Kidney (tissue), 14 donors: ENCODE measurements around the gene HOXA4. TPM values are rescaled to one million over a fixed set of nuclear protein-coding genes. Genes with fewer than 3 reads are reported as not detected.
A peak's percentile ranks its signal among the peaks of the same experiment; 100 is the strongest.

Experiments used
- DNase-seq, 5 donors: peaks; one replicate each; pipeline ENCODE4 v3.0.0-alpha.2; 2013 to 2020
- FAIRE-seq: peaks from 2 replicates; lab custom pipeline; 2012; peaks lifted over from hg19 to GRCh38; lab: Jason Lieb, UNC
- H3K27ac ChIP-seq, 2 donors: one replicate each; pipeline ENCODE4 v1.7.0; 2013; ENCODE audit warnings: low read depth in 2 of 2, low read length in 2 of 2, inconsistent platforms in 1 of 2
- H3K27me3 ChIP-seq: one replicate; pipeline ENCODE4 v1.7.1; 2013; ENCODE audit warnings: low read length, inconsistent platforms; ENCODE audit not compliant: control insufficient read depth, insufficient read depth
- H3K36me3 ChIP-seq, 3 donors: one replicate each; pipeline versions ENCODE4 v1.7.0 to v1.7.1; 2013; ENCODE audit warnings: low read length in 3 of 3, control low read depth in 1 of 3, inconsistent platforms in 1 of 3; ENCODE audit not compliant: insufficient read depth in 3 of 3, control insufficient read depth in 2 of 3
- H3K4me1 ChIP-seq, 3 donors: one replicate each; pipeline versions ENCODE4 v1.7.0 to v1.7.1; 2013; ENCODE audit warnings: low read length in 3 of 3, inconsistent platforms in 1 of 3, low read depth in 1 of 3; ENCODE audit not compliant: control insufficient read depth in 2 of 3, insufficient read depth in 2 of 3
- H3K4me3 ChIP-seq, 3 donors: one replicate each; pipeline versions ENCODE4 v1.7.0 to v1.8.1; 2013; ENCODE audit warnings: low read length in 3 of 3, control low read depth in 1 of 3, inconsistent platforms in 1 of 3
- H3K9ac ChIP-seq, 3 donors: one replicate each; pipeline versions ENCODE4 v1.7.0 to v1.7.1; 2013; ENCODE audit warnings: low read length in 3 of 3, control low read depth in 1 of 3, inconsistent platforms in 1 of 3
- H3K9me3 ChIP-seq, 3 donors: one replicate each; pipeline versions ENCODE4 v1.7.0 to v1.7.1; 2013; ENCODE audit warnings: low read length in 3 of 3, control low read depth in 1 of 3, inconsistent platforms in 1 of 3; ENCODE audit not compliant: control insufficient read depth in 2 of 3, insufficient read depth in 1 of 3
- CTCF ChIP-seq: IDR thresholded peaks from 3 replicates; pipeline ENCODE4 v1.5.1; 2012; ENCODE audit warnings: mild to moderate bottlenecking, moderate library complexity, borderline replicate concordance; ENCODE audit not compliant: insufficient read depth; ENCODE audit errors: extremely low read depth
- intact Hi-C: fragments of 100-400 bp; cut with DNase I; formaldehyde crosslinking; loops from one replicate; pipeline ENCODE4 v1.11.1; 2022
- polyA plus RNA-seq: library from polyadenylated mRNA; stranded (reverse); fragments of 350-450 nt; fragmentation: Illumina TruSeq; extraction: RNeasy Lipid Tissue Mini Kit (QIAGEN cat#74804); gene quantifications from one replicate; pipeline ENCODE4 v1.2.3, GENCODE V29; 2014; ENCODE audit warnings: low read depth, low replicate concordance; ENCODE audit not compliant: insufficient read depth
- total RNA-seq: library from RNA; stranded (reverse); fragmentation: NEBNext Ultra II Directional; extraction: Animal tissue kit (Norgen Biotek cat#: 25700); gene quantifications from one replicate; pipeline ENCODE4 v1.2.1, GENCODE V29; 2021
- donor health status: control.
- donor health status: control.
- donor health status: control.
- donor health status: control.
- donor health status: control.
- donor health status: DM: yes; HTN: yes; CAD: no.
- donor health status: Normal renal cell carcinoma (clear cell type).

HOXA4 gene
- total and polyA plus RNA-seq, 2 donors from 2014 or later, result 11.2 to 13.0 TPM

- intact Hi-C loops, result no loop called here
- TF ChIP-seq CTCF, result no peak
- H3K27ac ChIP-seq, result peak overlapping the region; percentile 29 to 76
- peak overlapping the region; percentile 86 to 97 (median 91) for H3K4me3 ChIP-seq
- H3K36me3 ChIP-seq, result peaks cover 0 to 9% (median 5%) of the 10 kb centered on the region in 3 donors
- peaks cover 0 to 6% (median 4%) of the 10 kb centered on the region in 3 donors for H3K4me1 ChIP-seq
- DNase-seq, result peak in 1 of 5 donors; percentile 75
- no peaks in the 10 kb centered on the region for H3K27me3 ChIP-seq
- FAIRE-seq, result no peak
- H3K9ac ChIP-seq, result peak overlapping the region; percentile 48 to 95 (median 94)
- H3K9me3 ChIP-seq, result no peaks in the 10 kb centered on the region
Measured at GRCh38 chr7:27161721-27162560, 31.4 kb upstream of the HOXA4 start.

GRCh38 chr7:27161214-27161720 lies 30.7 kb upstream of the HOXA4 start:
- peak overlapping the region; percentile 96 to 98 for H3K27ac ChIP-seq
- FAIRE-seq, result no peak

GRCh38 chr7:27160546-27161213 lies 30.1 kb upstream of the HOXA4 start:
- peak; percentile 96 to 98 (median 97) for DNase-seq
- peak overlapping the region; percentile 23 to 86 (median 77) for H3K4me3 ChIP-seq
- H3K36me3 ChIP-seq, result peaks cover 0 to 9% (median 5%) of the 10 kb centered on the region in 3 donors
- intact Hi-C loops, result no loop called here
- no peaks in the 10 kb centered on the region for H3K9me3 ChIP-seq
- H3K27me3 ChIP-seq, result no peaks in the 10 kb centered on the region
- peak overlapping the region; percentile 27 to 77 (median 69) for H3K9ac ChIP-seq
- H3K4me1 ChIP-seq, result peaks cover 0 to 6% (median 5%) of the 10 kb centered on the region in 3 donors
- peak overlapping the region; percentile 96 to 98 for H3K27ac ChIP-seq
- no peak for FAIRE-seq
- peak; percentile 99 for TF ChIP-seq CTCF

More at GRCh38 chr7:27161214-27161720, 30.7 kb upstream of the HOXA4 start:
- H3K9ac ChIP-seq, result peak overlapping the region in 1 of 3 donors; percentile 77
- H3K9me3 ChIP-seq, result no peaks in the 10 kb centered on the region
- no peaks in the 10 kb centered on the region for H3K27me3 ChIP-seq
- H3K4me3 ChIP-seq, result peak overlapping the region; percentile 23 to 86 (median 77)
- intact Hi-C loops, result no loop called here
- H3K4me1 ChIP-seq, result peaks cover 0 to 6% (median 5%) of the 10 kb centered on the region in 3 donors
- TF ChIP-seq CTCF, result no peak
- peak in 4 of 5 donors; percentile 75 to 90 (median 84) for DNase-seq
- peaks cover 0 to 9% (median 5%) of the 10 kb centered on the region in 3 donors for H3K36me3 ChIP-seq
